C4-2B (cell line): Measurements from ENCODE around the gene HEBP2.

Experiments
- H3K27ac ChIP-seq: fragments of 450-650 bp; 2 replicates; pipeline ENCODE4 v1.5.1; 2017
- ZFX ChIP-seq: fragments of 450-650 bp; IDR thresholded peaks from 2 replicates; pipeline ENCODE4 v1.6.1; 2017
- TF ChIP-seq, protein P1 (sequence below): fragments of 450-650 bp; conservative IDR thresholded peaks from 2 replicates; pipeline ENCODE4 v1.5.1; 2017; ENCODE audit warnings: mild to moderate bottlenecking

Gene HEBP2

DNA sequence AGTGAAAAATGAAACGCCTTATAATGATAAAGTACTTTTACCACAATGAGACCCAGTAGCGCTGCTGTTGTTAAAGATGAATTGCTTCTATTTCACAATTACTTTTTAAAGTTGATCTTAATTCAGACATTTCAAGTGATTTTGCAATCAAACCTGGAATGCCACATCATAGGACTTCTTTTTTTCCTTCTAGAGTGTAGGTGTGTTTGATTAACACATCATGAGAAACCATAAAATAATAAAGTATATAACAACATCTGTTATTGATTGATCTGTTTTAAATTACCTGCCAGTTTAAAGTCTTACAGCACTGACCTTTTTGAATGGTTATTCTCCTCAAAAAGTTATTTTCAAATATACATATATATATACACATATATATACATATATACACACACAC lies 38.6 kb downstream of the HEBP2 start:
- no peak overlapping the region for H3K27ac ChIP-seq
- TF ChIP-seq, protein P1, sequence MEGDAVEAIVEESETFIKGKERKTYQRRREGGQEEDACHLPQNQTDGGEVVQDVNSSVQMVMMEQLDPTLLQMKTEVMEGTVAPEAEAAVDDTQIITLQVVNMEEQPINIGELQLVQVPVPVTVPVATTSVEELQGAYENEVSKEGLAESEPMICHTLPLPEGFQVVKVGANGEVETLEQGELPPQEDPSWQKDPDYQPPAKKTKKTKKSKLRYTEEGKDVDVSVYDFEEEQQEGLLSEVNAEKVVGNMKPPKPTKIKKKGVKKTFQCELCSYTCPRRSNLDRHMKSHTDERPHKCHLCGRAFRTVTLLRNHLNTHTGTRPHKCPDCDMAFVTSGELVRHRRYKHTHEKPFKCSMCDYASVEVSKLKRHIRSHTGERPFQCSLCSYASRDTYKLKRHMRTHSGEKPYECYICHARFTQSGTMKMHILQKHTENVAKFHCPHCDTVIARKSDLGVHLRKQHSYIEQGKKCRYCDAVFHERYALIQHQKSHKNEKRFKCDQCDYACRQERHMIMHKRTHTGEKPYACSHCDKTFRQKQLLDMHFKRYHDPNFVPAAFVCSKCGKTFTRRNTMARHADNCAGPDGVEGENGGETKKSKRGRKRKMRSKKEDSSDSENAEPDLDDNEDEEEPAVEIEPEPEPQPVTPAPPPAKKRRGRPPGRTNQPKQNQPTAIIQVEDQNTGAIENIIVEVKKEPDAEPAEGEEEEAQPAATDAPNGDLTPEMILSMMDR, result no peak
- TF ChIP-seq ZFX, result no peak

DNA sequence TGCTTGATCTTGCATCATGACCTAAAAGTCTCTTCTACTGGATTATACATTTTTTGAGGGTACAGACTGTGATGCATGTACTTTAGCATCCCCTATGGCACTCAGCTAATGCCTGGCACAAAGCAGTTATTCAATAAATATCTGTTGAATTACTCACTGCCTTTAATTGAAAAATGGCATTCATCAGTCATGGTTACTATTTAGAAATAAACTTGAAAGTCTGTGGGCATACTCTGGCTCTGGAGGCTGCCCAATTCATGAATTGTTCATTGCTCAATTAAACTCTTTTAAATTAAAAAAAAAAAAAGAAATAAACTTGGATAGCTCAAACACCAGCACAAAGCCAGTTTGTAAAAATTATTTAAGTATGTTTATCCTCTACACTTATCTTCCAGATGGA lies 40.0 kb downstream of the HEBP2 start:
- no peak overlapping the region for H3K27ac ChIP-seq
- no peak for TF ChIP-seq ZFX
- TF ChIP-seq, protein P1, result no peak

DNA sequence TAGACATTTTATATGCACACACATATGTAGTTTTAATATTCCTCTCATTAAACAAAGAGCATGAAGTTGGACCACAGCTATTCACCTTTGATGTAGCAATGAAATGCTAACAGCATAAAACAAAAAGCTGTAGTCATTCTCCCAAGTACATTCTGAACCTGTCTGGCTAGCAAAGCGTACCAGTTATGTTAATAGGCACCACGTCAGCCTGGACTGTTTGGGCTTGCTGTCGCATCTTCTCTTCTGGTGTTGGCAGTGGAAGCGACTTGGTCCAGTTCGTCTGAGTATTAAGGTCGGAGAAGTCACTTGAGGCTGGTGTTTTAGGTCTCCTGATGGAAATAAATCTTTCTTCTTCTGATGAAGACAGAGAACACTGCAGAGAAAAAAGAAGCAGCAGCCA lies 42.8 kb downstream of the HEBP2 start:
- no peak overlapping the region for H3K27ac ChIP-seq
- TF ChIP-seq ZFX, result no peak
- TF ChIP-seq, protein P1, result no peak

DNA sequence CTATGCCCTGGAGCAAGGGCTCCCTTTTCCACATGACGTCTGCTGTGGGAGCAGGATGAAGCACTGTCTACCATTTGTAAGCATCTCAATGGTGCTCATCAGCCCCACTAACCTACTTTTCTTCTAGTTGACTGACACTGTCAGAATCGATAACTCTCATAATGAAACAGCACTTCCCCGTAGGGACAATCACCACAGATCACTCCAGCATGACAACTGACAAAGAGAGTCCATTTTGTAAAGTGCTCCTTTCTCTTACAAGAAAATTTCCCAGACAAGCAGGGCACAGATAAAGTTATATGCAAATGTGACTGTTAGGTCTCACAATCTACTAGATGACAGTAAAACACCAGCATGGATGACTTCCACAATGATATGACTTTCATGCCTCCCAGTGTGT lies 46.4 kb downstream of the HEBP2 start:
- no peak for TF ChIP-seq ZFX
- TF ChIP-seq, protein P1, result no peak
- peak overlapping the region; percentile 74; the same call in 1 of the 2 replicates for H3K27ac ChIP-seq

DNA sequence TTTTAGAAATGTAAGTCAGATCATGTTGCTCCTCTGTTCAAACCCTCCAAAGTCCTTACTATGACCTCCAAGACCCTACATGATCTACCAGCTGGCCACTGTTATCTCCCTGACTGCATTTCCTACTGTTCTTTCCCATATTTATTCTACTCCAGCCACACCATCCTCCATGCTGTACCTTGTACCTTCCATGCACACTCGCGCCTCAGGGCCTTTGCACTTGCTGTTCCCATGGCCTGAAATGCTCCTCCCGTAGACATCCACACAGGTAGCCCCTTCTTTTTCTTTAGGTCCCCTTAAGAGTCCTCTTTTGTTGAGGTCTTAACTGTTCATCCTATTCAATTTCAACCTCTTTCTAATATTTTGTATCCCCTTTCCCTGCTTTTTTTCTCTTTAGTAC lies 47.0 kb downstream of the HEBP2 start:
- TF ChIP-seq ZFX, result no peak
- TF ChIP-seq, protein P1, result no peak

DNA sequence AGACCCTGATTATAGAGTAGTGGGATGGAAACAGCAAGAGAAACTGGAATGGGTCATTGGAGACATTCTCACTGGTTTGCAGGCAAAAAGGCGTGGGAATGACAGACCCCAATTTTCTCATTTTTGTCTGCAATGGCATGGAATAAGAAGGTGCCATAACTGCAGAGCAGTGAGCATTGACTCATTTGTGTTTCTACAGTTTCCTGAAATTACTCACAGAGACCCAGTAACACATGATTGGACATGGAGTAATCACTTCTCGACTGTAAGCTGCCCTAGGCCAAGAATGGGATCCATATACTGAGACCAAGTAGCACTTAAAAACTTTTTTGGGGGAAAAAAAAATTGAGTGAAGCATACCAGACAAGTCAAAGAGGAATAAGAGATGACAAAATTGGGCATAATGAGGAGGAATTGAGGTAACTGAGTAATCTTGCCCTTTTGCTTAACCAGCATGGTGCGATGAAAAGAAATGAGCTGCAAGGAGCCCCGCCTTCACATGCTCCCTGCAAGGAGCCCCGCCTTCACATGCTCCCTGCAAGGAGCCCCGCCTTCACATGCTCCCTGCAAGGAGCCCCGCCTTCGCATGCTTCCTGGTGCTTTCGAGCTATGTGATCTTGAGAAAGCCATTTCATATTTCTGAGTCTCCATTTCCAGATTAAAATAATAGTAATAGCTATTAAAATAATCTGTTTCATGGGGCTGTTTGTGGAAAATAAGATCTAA lies 51.1 kb downstream of the HEBP2 start:
- no peak for TF ChIP-seq ZFX
- TF ChIP-seq, protein P1, result no peak
- H3K27ac ChIP-seq, result no peak overlapping the region

More for the DNA sequence above, 47.0 kb downstream of the HEBP2 start:
- peak overlapping the region; percentile 74 for H3K27ac ChIP-seq

DNA sequence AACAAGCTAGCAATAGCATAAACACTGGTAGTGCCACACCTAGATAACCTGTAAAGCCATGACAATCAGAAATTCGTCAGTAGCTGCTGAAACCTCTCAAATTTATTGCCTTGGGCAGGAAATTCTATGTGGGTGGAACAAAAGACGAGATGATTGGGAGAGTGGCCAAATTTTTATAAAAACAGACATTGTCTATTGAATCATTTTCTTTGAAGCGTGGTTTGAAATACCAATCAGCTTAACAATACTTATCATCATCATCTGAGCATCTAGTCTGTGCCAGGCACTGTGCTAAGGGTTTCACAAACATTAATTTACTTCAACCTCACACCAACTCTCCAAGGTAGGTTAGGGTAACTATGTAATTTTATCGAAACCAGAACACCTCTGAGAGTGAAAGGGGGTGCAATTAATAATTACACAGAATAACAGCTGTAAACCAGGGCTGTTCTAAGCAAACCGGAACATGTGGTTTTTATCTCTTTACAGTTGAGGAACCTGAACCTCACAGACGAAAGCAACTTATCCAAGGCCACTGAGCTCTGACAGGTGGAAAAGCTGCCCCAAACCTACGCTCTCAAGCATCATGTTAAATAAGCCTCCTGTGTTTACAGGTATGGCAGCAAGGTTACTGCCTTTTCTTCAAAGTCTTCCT lies 51.9 kb downstream of the HEBP2 start:
- H3K27ac ChIP-seq, result no peak overlapping the region
- no peak for TF ChIP-seq ZFX
- TF ChIP-seq, protein P1, result no peak
